Subcutaneous adipose tissue (tissue), 4 donors: Measurements from ENCODE around the gene EVC2. TPM values are rescaled to one million over a fixed set of nuclear protein-coding genes. Genes with fewer than 3 reads are reported as not detected.

Source experiments
- CTCF ChIP-seq: fragments of 450-650 bp; IDR thresholded peaks from one replicate; pipeline ENCODE4 v1.5.1; 2016; ENCODE audit warnings: low read depth, mild to moderate bottlenecking, control low read depth, antibody characterized with exemption, moderate library complexity
- total RNA-seq, 4 donors: library from RNA; depleted of rRNA; stranded (reverse); fragments of >200 nt; gene quantifications; one replicate each; pipeline ENCODE4 v1.1.0, GENCODE V29; 2016

The EVC2 gene
- total RNA-seq, 4 donors from 2014 or later = 8.2 to 23.1 (median 13.7) TPM

GRCh38 chr4:5574386-5574785 is 134.0 kb downstream of the EVC2 start:
- no peak for TF ChIP-seq CTCF

GRCh38 chr4:5573965-5574364 is 134.4 kb downstream of the EVC2 start:
- no peak for TF ChIP-seq CTCF

GRCh38 chr4:5572751-5573150 is 135.6 kb downstream of the EVC2 start:
- no peak for TF ChIP-seq CTCF

GRCh38 chr4:5572114-5572513 is 136.2 kb downstream of the EVC2 start:
- TF ChIP-seq CTCF = no peak

GRCh38 chr4:5571646-5572045 is 136.7 kb downstream of the EVC2 start:
- no peak for TF ChIP-seq CTCF

GRCh38 chr4:5569451-5569850 is 138.9 kb downstream of the EVC2 start:
- TF ChIP-seq CTCF = no peak

GRCh38 chr4:5568931-5569330 is 139.4 kb downstream of the EVC2 start:
- no peak for TF ChIP-seq CTCF
